ENCODE results near the gene ST8SIA1. TPM values are rescaled to one million over a fixed set of nuclear protein-coding genes. Genes with fewer than 3 reads are reported as not detected.

The ST8SIA1 gene
- total RNA-seq, 1 donor from 2014 or later, result 7.7 TPM

DNA sequence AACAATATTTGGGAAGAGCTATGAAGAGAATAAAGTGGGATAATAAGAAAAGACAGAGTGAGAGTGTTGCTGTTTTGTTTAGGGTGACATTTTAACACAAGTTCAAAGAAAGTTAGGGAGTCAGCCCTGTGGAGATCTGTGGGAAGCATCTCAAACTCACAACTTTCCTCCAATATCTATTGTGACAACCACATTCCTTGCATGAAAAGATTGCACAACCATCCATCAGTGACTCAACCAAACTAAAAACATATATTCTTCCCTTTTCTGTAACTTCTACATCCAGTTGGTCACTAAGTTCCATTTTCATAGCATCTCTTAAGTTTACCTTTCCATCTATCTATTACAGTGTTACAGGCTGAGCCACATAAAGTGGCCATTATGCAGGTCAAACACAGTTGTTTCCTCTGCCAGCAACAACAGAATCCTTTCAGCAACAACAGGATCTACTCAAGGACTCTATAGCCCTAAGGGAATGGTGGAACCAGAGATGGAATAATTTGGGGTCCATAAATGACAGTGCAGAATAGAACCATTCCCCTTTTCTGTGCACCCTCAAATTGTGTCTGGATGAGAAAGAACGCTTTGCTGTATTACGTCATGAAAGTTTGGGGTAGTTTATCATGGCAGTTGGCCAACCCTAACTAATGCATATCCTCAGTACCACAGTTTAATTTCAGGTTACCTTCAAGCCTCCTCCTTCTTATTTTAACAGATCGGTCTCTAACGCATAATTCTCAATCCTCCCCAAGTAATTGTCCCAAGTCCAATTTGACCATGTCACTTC, 118.8 kb downstream of the ST8SIA1 start:
- no peaks in the 10 kb centered on the region for H3K9me3 ChIP-seq (ENCODE audit: insufficient read depth, low read depth, low read length)
- Mint-ChIP-seq H3K9me3 (ENCODE audit: unreplicated experiment) (peaks cover 6% of the 10 kb centered on the region), H3K4me3 (ENCODE audit: unreplicated experiment) (no peak overlapping the region), H3K27ac (ENCODE audit: unreplicated experiment) (no peak overlapping the region), H3K36me3 (ENCODE audit: low read depth, unreplicated experiment) (no peaks in the 10 kb centered on the region), H3K27me3 (ENCODE audit: low read depth, unreplicated experiment) (no peaks in the 10 kb centered on the region), H3K4me1 (ENCODE audit: low read depth, unreplicated experiment) (no peaks in the 10 kb centered on the region)
- no peak overlapping the region for H3K4me2 ChIP-seq (ENCODE audit: low read length)
- no peaks in the 10 kb centered on the region for H3K27me3 ChIP-seq (ENCODE audit: insufficient read depth, low read length)
- H3K79me2 ChIP-seq (ENCODE audit: insufficient read depth, low read length), result no peaks in the 10 kb centered on the region
- H3K9ac ChIP-seq (ENCODE audit: low read length), result no peak overlapping the region
- H3K4me1 ChIP-seq (ENCODE audit: insufficient read depth, low read length), result no peaks in the 10 kb centered on the region
- no peaks in the 10 kb centered on the region for H4K20me1 ChIP-seq (ENCODE audit: insufficient read depth, low read length)
- no peak overlapping the region for H3K27ac ChIP-seq (ENCODE audit: low read depth, low read length)
- H3K4me3 ChIP-seq (ENCODE audit: insufficient read depth, low read depth, low read length), result no peak overlapping the region
- TF ChIP-seq EZH2 (IDR thresholded peaks at IDR 0.05; ENCODE audit: insufficient read depth, low read length) (no peak), CTCF (IDR thresholded peaks at IDR 0.05; ENCODE audit: insufficient read depth, low read depth, low read length) (no peak)
- no peak overlapping the region for H2AFZ ChIP-seq (ENCODE audit: low read depth, low read length)
- no peaks in the 10 kb centered on the region for H3K36me3 ChIP-seq (ENCODE audit: insufficient read depth, low read length)
- DNase-seq (ENCODE audit: low read depth) (no peak), FAIRE-seq (no peak)

DNA sequence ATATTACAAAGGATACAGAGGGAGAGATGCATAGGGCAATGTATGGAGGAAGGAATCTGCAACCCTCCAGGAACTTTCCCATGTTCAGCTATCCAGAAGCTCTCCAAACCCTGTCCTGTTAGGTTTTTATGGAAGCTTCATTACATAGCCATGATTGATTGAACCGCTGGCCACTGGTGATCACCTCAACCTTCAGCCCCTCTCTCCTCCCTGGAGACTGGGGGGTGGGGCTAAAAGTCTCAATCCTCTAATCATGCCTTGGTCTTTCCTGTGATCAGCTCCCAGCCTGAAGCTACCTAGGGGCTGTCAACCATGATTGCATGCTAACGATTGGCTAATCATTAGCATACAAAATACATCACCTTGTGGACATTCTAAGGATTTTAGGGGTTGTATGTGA, 123.4 kb downstream of the ST8SIA1 start:
- no peaks in the 10 kb centered on the region for H3K9me3 ChIP-seq (ENCODE audit: insufficient read depth, low read depth, low read length)
- H3K27me3 ChIP-seq (ENCODE audit: insufficient read depth, low read length), result no peaks in the 10 kb centered on the region
- no peak for DNase-seq (ENCODE audit: low read depth)
- no peaks in the 10 kb centered on the region for H3K79me2 ChIP-seq (ENCODE audit: insufficient read depth, low read length)
- no peak overlapping the region for H3K27ac ChIP-seq (ENCODE audit: low read depth, low read length)
- H3K36me3 Mint-ChIP-seq (ENCODE audit: low read depth, unreplicated experiment), result no peaks in the 10 kb centered on the region
- H3K4me1 ChIP-seq (ENCODE audit: insufficient read depth, low read length), result no peaks in the 10 kb centered on the region
- H3K4me3 ChIP-seq (ENCODE audit: insufficient read depth, low read depth, low read length), result no peak overlapping the region
- FAIRE-seq, result no peak
- TF ChIP-seq EZH2 (IDR thresholded peaks at IDR 0.05; ENCODE audit: insufficient read depth, low read length) (no peak), CTCF (IDR thresholded peaks at IDR 0.05; ENCODE audit: insufficient read depth, low read depth, low read length) (no peak)
- no peaks in the 10 kb centered on the region for H3K4me1 Mint-ChIP-seq (ENCODE audit: low read depth, unreplicated experiment)
- H3K9me3 Mint-ChIP-seq (ENCODE audit: unreplicated experiment), result peaks cover 7% of the 10 kb centered on the region
- H2AFZ ChIP-seq (ENCODE audit: low read depth, low read length), result no peak overlapping the region
- H4K20me1 ChIP-seq (ENCODE audit: insufficient read depth, low read length), result no peaks in the 10 kb centered on the region
- H3K27ac Mint-ChIP-seq (ENCODE audit: unreplicated experiment), result no peak overlapping the region
- H3K4me3 Mint-ChIP-seq (ENCODE audit: unreplicated experiment), result no peak overlapping the region
- H3K4me2 ChIP-seq (ENCODE audit: low read length), result no peak overlapping the region
- no peaks in the 10 kb centered on the region for H3K27me3 Mint-ChIP-seq (ENCODE audit: low read depth, unreplicated experiment)
- H3K9ac ChIP-seq (ENCODE audit: low read length), result no peak overlapping the region
- H3K36me3 ChIP-seq (ENCODE audit: insufficient read depth, low read length), result no peaks in the 10 kb centered on the region

DNA sequence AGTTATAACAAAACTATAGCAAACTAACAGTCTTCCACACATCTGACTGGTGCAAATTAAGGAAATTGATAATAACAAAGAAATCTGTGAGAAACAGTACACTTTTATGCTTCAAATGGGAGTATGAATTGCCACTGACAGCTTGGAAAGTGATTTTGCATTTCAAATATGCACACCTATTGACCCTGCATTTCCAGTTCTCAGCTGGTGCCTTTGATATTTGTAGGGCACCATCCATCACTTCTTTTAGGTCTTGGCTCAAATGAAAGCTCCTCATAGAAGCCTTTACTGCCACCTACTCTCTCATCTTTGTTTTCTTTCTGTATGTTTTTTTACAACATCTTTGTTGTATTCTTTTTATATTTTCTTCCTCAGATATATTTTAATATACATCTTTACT, 125.1 kb downstream of the ST8SIA1 start:
- TF ChIP-seq EZH2 (IDR thresholded peaks at IDR 0.05; ENCODE audit: insufficient read depth, low read length) (no peak), CTCF (IDR thresholded peaks at IDR 0.05; ENCODE audit: insufficient read depth, low read depth, low read length) (no peak)
- no peak overlapping the region for H2AFZ ChIP-seq (ENCODE audit: low read depth, low read length)
- H3K9me3 ChIP-seq (ENCODE audit: insufficient read depth, low read depth, low read length), result no peaks in the 10 kb centered on the region
- FAIRE-seq (no peak), DNase-seq (ENCODE audit: low read depth) (no peak)
- H3K4me1 ChIP-seq (ENCODE audit: insufficient read depth, low read length), result no peaks in the 10 kb centered on the region
- no peak overlapping the region for H3K4me2 ChIP-seq (ENCODE audit: low read length)
- H3K4me1 Mint-ChIP-seq (ENCODE audit: low read depth, unreplicated experiment), result no peaks in the 10 kb centered on the region
- no peak overlapping the region for H3K4me3 ChIP-seq (ENCODE audit: insufficient read depth, low read depth, low read length)
- H3K36me3 ChIP-seq (ENCODE audit: insufficient read depth, low read length), result no peaks in the 10 kb centered on the region
- no peak overlapping the region for H3K27ac Mint-ChIP-seq (ENCODE audit: unreplicated experiment)
- no peaks in the 10 kb centered on the region for H3K79me2 ChIP-seq (ENCODE audit: insufficient read depth, low read length)
- no peak overlapping the region for H3K4me3 Mint-ChIP-seq (ENCODE audit: unreplicated experiment)
- H3K27ac ChIP-seq (ENCODE audit: low read depth, low read length), result no peak overlapping the region
- no peaks in the 10 kb centered on the region for H3K36me3 Mint-ChIP-seq (ENCODE audit: low read depth, unreplicated experiment)
- H3K27me3 Mint-ChIP-seq (ENCODE audit: low read depth, unreplicated experiment), result no peaks in the 10 kb centered on the region
- H3K27me3 ChIP-seq (ENCODE audit: insufficient read depth, low read length), result no peaks in the 10 kb centered on the region
- peaks cover 7% of the 10 kb centered on the region for H3K9me3 Mint-ChIP-seq (ENCODE audit: unreplicated experiment)
- H4K20me1 ChIP-seq (ENCODE audit: insufficient read depth, low read length), result no peaks in the 10 kb centered on the region
- no peak overlapping the region for H3K9ac ChIP-seq (ENCODE audit: low read length)
